Nephron progenitor cell (in vitro differentiated cells): ENCODE results near the gene SYNC.
"Not testable (repeated sequence)": the region's sequence is repeated elsewhere in the genome, so short reads cannot be mapped to it uniquely, and the experiment has no call there.

ENCODE experiments used
- DNase-seq: peaks from one replicate; pipeline ENCODE4 v3.0.0; 2021
- H3K27ac Mint-ChIP-seq: 2 replicates; pipeline ENCODE4 v1.8.0; 2021; ENCODE audit warnings: mild to moderate bottlenecking, moderate library complexity, mixed read lengths
- H3K27me3 Mint-ChIP-seq: 2 replicates; pipeline ENCODE4 v1.8.0; 2021; ENCODE audit warnings: mild to moderate bottlenecking, low read depth, mixed read lengths; ENCODE audit not compliant: poor library complexity
- H3K36me3 Mint-ChIP-seq: 2 replicates; pipeline ENCODE4 v1.8.0; 2021; ENCODE audit warnings: low read depth, mixed read lengths
- H3K4me1 Mint-ChIP-seq: 2 replicates; pipeline ENCODE4 v1.8.0; 2021; ENCODE audit warnings: mixed read lengths
- H3K4me3 Mint-ChIP-seq: 2 replicates; pipeline ENCODE4 v1.8.0; 2021; ENCODE audit warnings: mild to moderate bottlenecking, moderate library complexity, mixed read lengths
- H3K9me3 Mint-ChIP-seq: 2 replicates; pipeline ENCODE4 v1.8.0; 2021; ENCODE audit warnings: mild to moderate bottlenecking, moderate library complexity, mixed read lengths
- TF ChIP-seq, protein P1 (sequence below): fragments of 200-600 bp; sonication (generic); IDR thresholded peaks from 2 replicates; pipeline ENCODE4 v1.5.0; 2021; ENCODE audit warnings: antibody characterized with exemption

Gene SYNC

DNA sequence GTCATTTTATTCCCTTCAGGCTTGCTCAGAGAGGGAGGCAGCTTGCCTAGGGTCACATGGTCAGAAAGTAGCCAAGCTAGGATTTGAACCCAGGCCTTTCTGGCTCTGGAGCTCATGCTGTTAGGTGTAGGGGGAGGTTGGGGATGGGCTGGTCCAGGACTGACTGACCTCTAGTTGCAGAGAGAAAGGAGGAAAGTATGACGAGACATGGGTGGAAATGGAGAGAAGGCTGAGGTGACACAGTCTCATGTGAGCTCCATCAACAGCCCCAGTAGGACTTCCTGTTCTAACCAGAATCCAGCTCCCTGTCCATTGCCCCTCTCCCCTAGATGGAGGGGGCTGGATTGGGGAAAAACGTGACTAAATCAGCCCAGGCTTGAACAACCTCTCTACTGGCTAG is 15.5 kb upstream of the SYNC start:
- Mint-ChIP-seq H3K27ac (no peak overlapping the region), H3K4me3 (no peak overlapping the region), H3K4me1 (peaks cover 46% of the 10 kb centered on the region), H3K36me3 (no peaks in the 10 kb centered on the region), H3K9me3 (no peaks in the 10 kb centered on the region), H3K27me3 (peaks cover 7% of the 10 kb centered on the region)
- no peak for DNase-seq
- TF ChIP-seq, protein P1, sequence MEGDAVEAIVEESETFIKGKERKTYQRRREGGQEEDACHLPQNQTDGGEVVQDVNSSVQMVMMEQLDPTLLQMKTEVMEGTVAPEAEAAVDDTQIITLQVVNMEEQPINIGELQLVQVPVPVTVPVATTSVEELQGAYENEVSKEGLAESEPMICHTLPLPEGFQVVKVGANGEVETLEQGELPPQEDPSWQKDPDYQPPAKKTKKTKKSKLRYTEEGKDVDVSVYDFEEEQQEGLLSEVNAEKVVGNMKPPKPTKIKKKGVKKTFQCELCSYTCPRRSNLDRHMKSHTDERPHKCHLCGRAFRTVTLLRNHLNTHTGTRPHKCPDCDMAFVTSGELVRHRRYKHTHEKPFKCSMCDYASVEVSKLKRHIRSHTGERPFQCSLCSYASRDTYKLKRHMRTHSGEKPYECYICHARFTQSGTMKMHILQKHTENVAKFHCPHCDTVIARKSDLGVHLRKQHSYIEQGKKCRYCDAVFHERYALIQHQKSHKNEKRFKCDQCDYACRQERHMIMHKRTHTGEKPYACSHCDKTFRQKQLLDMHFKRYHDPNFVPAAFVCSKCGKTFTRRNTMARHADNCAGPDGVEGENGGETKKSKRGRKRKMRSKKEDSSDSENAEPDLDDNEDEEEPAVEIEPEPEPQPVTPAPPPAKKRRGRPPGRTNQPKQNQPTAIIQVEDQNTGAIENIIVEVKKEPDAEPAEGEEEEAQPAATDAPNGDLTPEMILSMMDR: no peak

DNA sequence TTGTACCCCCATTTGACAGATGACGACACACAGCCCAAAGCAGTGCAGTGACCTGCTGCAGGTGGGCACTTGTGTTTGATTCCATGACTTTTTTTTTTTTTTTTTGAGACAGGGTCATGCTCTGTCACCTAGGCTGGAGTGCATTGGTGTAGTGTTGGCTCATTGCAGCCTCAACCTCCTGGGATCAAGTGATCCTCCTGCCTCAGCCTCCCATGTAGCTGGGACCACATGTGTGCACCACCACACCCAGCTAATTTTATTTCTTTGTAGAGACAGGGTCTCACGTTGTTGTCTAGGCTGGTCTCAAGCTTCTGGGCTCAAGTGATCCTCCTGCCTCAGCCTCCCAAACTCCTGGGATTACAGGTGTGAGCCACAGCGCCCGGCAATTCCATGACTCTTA is 14.9 kb upstream of the SYNC start:
- H3K4me1 Mint-ChIP-seq: peaks cover 47% of the 10 kb centered on the region
- H3K27ac Mint-ChIP-seq: no peak overlapping the region
- peaks cover 3% of the 10 kb centered on the region for H3K27me3 Mint-ChIP-seq
- TF ChIP-seq, protein P1: no peak
- DNase-seq: no peak
- no peaks in the 10 kb centered on the region for H3K9me3 Mint-ChIP-seq
- no peak overlapping the region for H3K4me3 Mint-ChIP-seq
- no peaks in the 10 kb centered on the region for H3K36me3 Mint-ChIP-seq

DNA sequence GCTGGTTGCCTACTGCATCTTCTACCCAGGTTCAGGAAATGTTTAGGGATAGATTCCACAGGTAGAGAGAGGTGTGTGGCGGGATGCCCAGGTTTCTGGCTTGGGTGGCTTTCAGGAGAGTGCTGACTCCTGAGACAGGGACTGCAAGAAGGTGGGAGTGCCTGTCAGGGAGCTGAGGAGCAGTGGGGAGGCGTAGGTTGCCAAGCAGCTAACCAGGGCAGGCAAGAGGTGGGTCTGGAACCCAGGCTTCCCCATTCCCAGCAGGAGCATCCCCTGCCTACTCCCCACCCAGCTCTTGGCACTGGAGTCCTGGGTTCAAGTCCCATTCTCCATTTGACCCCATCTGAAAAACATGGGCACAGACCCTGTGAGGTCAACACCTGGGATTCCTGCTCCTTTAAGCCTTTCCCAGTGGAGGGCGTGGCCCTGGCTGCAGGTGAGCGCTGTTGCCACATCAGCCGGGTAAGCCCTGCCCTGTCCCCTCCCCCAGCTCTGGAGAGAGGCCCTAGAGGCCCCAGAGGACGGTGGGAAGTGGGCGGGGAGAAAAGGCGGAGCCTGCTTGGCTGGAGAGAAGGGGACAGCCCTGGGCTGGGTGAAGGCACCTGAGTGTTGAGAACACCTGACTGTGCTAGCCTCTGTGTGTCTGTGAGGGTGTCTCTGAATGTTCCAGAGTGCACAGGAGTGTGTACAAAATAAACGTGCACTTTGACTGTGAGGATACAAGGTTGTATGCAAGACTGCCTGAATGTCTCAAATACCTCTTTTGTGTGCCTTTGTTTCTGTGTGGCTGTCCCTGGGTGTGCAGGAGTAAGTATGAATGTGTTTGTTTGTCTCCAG is 14.0 kb upstream of the SYNC start:
- H3K27me3 Mint-ChIP-seq: no peaks in the 10 kb centered on the region
- no peak overlapping the region for H3K4me3 Mint-ChIP-seq
- H3K27ac Mint-ChIP-seq: peak overlapping the region; percentile 51
- DNase-seq: peak; percentile 74
- H3K4me1 Mint-ChIP-seq: peaks cover 43% of the 10 kb centered on the region
- H3K36me3 Mint-ChIP-seq: no peaks in the 10 kb centered on the region
- H3K9me3 Mint-ChIP-seq: no peaks in the 10 kb centered on the region
- TF ChIP-seq, protein P1: no peak

DNA sequence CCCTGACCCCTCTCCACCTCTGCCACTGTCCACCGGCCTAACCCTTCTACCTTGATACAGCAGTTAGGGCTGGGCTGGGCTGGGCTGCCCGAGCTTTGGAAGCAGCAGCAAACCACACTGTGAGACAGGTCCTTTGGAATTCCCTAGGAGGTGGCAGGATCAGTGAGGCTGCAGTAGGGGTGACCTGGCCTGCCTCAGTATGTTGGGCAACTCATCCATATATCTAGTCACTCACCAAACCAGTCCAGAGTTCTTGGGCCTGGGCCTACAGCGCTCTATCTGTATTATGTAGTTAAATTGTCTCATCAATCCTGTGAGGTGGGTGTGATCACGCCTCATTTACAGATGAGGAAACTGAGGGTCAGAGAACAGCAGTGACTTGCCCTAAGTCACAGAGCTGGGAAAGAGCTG is 13.3 kb upstream of the SYNC start:
- Mint-ChIP-seq H3K4me1 (peaks cover 38% of the 10 kb centered on the region), H3K4me3 (no peak overlapping the region), H3K27me3 (no peaks in the 10 kb centered on the region), H3K9me3 (no peaks in the 10 kb centered on the region), H3K27ac (no peak overlapping the region), H3K36me3 (no peaks in the 10 kb centered on the region)
- TF ChIP-seq, protein P1: no peak
- no peak for DNase-seq

DNA sequence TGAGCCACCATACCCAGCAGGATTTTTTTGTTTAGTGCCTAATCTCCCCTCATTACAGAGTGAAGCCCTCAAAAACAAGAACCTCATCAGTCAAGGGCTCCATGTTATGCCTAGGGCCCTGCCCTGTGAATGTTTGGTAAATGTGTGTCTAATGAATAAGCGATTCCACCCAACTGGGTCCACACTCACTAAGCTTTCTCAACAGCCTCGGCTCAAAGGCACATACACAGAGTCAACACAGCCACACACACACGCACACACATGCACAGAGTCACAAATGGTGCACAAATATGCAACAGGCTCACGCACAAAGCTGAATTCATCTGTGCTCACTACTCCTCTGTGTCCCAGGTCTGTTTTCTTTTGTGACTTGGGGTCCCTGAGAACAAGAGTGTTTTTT is 11.7 kb upstream of the SYNC start:
- no peaks in the 10 kb centered on the region for H3K36me3 Mint-ChIP-seq
- H3K4me1 Mint-ChIP-seq: peaks cover 42% of the 10 kb centered on the region
- H3K4me3 Mint-ChIP-seq: no peak overlapping the region
- H3K27ac Mint-ChIP-seq: no peak overlapping the region
- TF ChIP-seq, protein P1: no peak
- H3K9me3 Mint-ChIP-seq: no peaks in the 10 kb centered on the region
- H3K27me3 Mint-ChIP-seq: no peaks in the 10 kb centered on the region
- DNase-seq: no peak

DNA sequence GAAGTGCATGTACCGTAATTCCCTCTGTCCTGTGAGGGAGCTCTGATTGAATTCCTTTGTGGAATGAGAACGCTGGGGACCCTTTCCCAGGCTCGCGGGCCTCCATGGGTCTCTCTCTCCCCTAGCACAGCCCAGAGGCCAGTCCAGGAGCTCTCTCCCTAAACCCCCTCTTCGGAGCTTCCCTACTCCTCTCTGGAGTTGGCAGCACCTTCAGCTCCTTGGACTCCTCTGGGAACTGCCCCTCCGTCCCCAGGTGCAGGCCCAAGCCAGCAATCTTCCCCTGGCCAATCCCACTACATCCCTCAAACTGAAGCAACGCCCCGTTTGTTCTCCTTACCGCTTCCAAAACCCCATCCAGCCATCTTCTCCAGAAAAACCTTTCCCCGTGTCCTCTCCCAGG is 10.5 kb upstream of the SYNC start:
- no peak for DNase-seq
- peak overlapping the region; percentile 39 for H3K27ac Mint-ChIP-seq
- H3K4me1 Mint-ChIP-seq: peaks cover 45% of the 10 kb centered on the region
- H3K9me3 Mint-ChIP-seq: no peaks in the 10 kb centered on the region
- no peaks in the 10 kb centered on the region for H3K36me3 Mint-ChIP-seq
- TF ChIP-seq, protein P1: no peak
- H3K27me3 Mint-ChIP-seq: no peaks in the 10 kb centered on the region
- no peak overlapping the region for H3K4me3 Mint-ChIP-seq

DNA sequence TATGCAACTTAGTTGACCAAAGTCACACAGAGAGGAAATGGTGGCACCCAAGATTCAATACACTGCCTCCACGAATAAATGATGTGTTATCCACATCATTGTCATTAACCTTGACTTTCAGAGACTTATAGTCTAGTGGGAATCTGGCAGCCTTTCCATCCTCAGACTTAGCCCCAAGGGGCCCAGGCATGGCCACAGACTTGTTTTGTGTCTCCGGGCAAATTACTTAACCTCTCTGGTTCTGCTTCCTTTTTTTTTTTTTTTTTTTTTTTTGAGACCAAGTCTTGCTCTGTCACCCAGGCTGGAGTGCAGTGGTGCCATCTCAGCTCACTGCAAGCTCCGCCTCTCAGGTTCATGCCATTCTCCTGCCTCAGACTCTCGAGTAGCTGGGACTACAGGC is 8.7 kb upstream of the SYNC start:
- not testable (repeated sequence) for H3K36me3 Mint-ChIP-seq, H3K9me3 Mint-ChIP-seq, H3K27ac Mint-ChIP-seq, H3K4me3 Mint-ChIP-seq, DNase-seq, H3K27me3 Mint-ChIP-seq
- H3K4me1 Mint-ChIP-seq: peaks cover 31% of the 10 kb centered on the region
